HepG2 (cell line): ENCODE results near the gene IPO13. TPM values are rescaled to one million over a fixed set of nuclear protein-coding genes. Genes with fewer than 3 reads are reported as not detected.
A peak's percentile ranks its signal among the peaks of the same experiment; 100 is the strongest.

Source experiments
- BRD4 ChIP-seq: sonication (generic); formaldehyde crosslinking; IDR thresholded peaks from 2 replicates; pipeline ENCODE4 v1.4.0; 2020; ENCODE audit warnings: missing genetic modification reagents
- CHD2 ChIP-seq: IDR thresholded peaks from 2 replicates; pipeline ENCODE4 v1.6.1; 2011; ENCODE audit warnings: low read depth, low read length, improper control_type of control experiment
- ELF3 ChIP-seq: IDR thresholded peaks from 2 replicates; pipeline ENCODE4 v1.6.1; 2016; ENCODE audit warnings: missing genetic modification reagents, missing compliant biosample characterization
- ESRRA ChIP-seq: sonication (generic); formaldehyde crosslinking; IDR thresholded peaks from 2 replicates; pipeline ENCODE4 v1.5.1; 2020; ENCODE audit warnings: mild to moderate bottlenecking, low read depth, missing genetic modification reagents
- EZH2 ChIP-seq: conservative IDR thresholded peaks from 2 replicates; pipeline ENCODE4 v1.6.1; 2012; ENCODE audit warnings: mild to moderate bottlenecking, low read depth, low read length, moderate library complexity
- KDM1A ChIP-seq: IDR thresholded peaks from 2 replicates; pipeline ENCODE4 v1.6.1; 2016; ENCODE audit warnings: missing compliant biosample characterization
- MEIS1 ChIP-seq: sonication (generic); formaldehyde crosslinking; IDR thresholded peaks from 2 replicates; pipeline ENCODE4 v1.9.0; 2021; ENCODE audit warnings: mild to moderate bottlenecking, missing genetic modification reagents, moderate library complexity, borderline replicate concordance
- NFYB ChIP-seq: sonication (generic); formaldehyde crosslinking; IDR thresholded peaks from 2 replicates; pipeline ENCODE4 v1.4.0; 2020; ENCODE audit warnings: missing genetic modification reagents
- NFYC ChIP-seq: IDR thresholded peaks from 2 replicates; pipeline ENCODE4 v1.6.1; 2016; ENCODE audit warnings: missing genetic modification reagents, missing compliant biosample characterization
- TCF12 ChIP-seq, 2 experiments: fragments of 450-650 bp in 1 of 2; sonication (generic) in 1 of 2; formaldehyde crosslinking in 1 of 2; IDR thresholded peaks; 2 replicates each; pipeline versions ENCODE4 v1.6.1 to v1.8.0; 2017 to 2022; ENCODE audit warnings: antibody characterized with exemption in 1 of 2, mild to moderate bottlenecking in 1 of 2, missing genetic modification reagents in 1 of 2, moderate library complexity in 1 of 2
- ZNF720 ChIP-seq: sonication (generic); formaldehyde crosslinking; IDR thresholded peaks from 2 replicates; pipeline ENCODE4 v1.4.0; 2020; ENCODE audit warnings: missing genetic modification reagents
- ZNF773 ChIP-seq: sonication (generic); formaldehyde crosslinking; IDR thresholded peaks from 2 replicates; pipeline ENCODE4 v1.4.0; 2020; ENCODE audit warnings: missing genetic modification reagents, borderline replicate concordance
- polyA plus RNA-seq, 8 experiments: library from polyadenylated mRNA; depleted of rRNA in 3 of 8; stranded (reverse) in 7 of 8; unstranded in 1 of 8; fragments of >200 nt; fragmentation: Illumina TruSeq in 4 of 8; extraction: Trizol in 4 of 8; gene quantifications; 2 replicates each; pipeline versions ENCODE4 v1.2.1 to v1.2.3, GENCODE V29; 2011 to 2016; ENCODE audit warnings: low read depth in 4 of 8, missing spikeins in 1 of 8, mixed read lengths in 1 of 8; ENCODE audit not compliant: insufficient read depth in 1 of 8
- total RNA-seq, 5 experiments: library from RNA; depleted of rRNA; stranded (reverse); fragments of >200 nt; fragmentation: Illumina TruSeq; extraction: Trizol; gene quantifications; 2 replicates each; pipeline ENCODE4 v1.2.3, GENCODE V29; 2016; ENCODE audit warnings: low read depth in 1 of 5
- TF ChIP-seq, protein P1 (sequence below): sonication (generic); formaldehyde crosslinking; conservative IDR thresholded peaks from 2 replicates; pipeline ENCODE4 v1.4.0; 2020; ENCODE audit warnings: mild to moderate bottlenecking, missing genetic modification reagents, moderate library complexity
- TF ChIP-seq, protein P2 (sequence below): sonication (generic); formaldehyde crosslinking; IDR thresholded peaks from 2 replicates; pipeline ENCODE4 v1.4.0; 2020; ENCODE audit warnings: mild to moderate bottlenecking, missing genetic modification reagents
- TF ChIP-seq, protein P3 (sequence below): sonication (generic); formaldehyde crosslinking; IDR thresholded peaks from 2 replicates; pipeline ENCODE4 v1.4.0; 2020; ENCODE audit warnings: mild to moderate bottlenecking, missing genetic modification reagents, borderline replicate concordance
- TF ChIP-seq, protein P4 (sequence below): sonication (generic); formaldehyde crosslinking; IDR thresholded peaks from 2 replicates; pipeline ENCODE4 v1.4.0; 2020; ENCODE audit warnings: missing genetic modification reagents
- TF ChIP-seq, protein P5 (sequence below): sonication (generic); formaldehyde crosslinking; IDR thresholded peaks from 2 replicates; pipeline ENCODE4 v1.8.0; 2022; ENCODE audit warnings: mild to moderate bottlenecking, missing genetic modification reagents, borderline replicate concordance

The IPO13 gene
- total and polyA plus RNA-seq, 2 of the 13 experiments (the other 11 are each of a cell fraction or from before 2014, with no cell fraction given), result 12.9 to 15.6 TPM

DNA sequence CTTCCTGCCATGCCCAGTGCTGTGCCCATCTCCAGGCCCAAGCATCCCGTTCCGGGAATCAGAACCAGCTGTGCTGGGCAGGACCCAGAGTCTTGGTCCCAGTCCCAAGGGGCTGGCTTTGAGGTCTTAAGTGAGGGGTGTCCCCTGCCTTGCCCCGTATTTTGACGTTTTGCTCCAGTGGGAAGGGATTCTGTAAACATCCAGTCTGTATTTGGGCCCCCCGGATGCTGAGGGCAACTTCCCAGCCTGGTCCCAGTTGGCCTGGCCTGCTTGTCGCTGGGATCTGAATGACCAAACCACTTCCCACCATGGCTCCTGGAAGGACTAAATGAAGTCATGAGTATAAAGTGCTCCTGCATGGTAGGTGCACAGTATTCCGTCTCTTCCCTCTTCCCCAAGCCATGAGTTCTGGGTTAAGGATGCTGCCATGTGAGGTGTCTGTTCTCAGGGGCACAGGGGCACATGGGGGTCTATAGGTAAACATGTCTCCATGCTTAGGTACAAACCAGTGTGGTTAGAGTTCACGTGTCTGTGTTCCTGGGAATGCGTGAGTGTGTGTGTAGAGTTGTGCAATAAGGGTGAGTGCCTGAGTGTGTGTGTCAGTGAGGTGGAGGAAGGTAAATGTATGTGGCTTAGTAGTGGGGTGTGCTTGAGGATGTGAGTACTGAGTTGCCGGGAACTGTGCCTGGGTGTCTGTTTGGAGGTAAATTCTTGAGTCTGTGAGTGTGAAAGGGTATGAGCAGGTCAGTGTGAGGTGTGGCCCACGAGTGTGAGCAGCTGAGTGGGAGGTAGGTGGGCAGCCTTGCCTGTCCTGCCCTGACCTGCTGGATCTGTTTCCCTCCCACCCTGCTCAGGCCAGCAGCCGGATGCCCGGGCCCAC lies 33.7 kb downstream of the IPO13 start (continued):
- no peak for TF ChIP-seq BRD4 (CRISPR knock-in tag)
- no peak for TF ChIP-seq ESRRA
- TF ChIP-seq, protein P1, sequence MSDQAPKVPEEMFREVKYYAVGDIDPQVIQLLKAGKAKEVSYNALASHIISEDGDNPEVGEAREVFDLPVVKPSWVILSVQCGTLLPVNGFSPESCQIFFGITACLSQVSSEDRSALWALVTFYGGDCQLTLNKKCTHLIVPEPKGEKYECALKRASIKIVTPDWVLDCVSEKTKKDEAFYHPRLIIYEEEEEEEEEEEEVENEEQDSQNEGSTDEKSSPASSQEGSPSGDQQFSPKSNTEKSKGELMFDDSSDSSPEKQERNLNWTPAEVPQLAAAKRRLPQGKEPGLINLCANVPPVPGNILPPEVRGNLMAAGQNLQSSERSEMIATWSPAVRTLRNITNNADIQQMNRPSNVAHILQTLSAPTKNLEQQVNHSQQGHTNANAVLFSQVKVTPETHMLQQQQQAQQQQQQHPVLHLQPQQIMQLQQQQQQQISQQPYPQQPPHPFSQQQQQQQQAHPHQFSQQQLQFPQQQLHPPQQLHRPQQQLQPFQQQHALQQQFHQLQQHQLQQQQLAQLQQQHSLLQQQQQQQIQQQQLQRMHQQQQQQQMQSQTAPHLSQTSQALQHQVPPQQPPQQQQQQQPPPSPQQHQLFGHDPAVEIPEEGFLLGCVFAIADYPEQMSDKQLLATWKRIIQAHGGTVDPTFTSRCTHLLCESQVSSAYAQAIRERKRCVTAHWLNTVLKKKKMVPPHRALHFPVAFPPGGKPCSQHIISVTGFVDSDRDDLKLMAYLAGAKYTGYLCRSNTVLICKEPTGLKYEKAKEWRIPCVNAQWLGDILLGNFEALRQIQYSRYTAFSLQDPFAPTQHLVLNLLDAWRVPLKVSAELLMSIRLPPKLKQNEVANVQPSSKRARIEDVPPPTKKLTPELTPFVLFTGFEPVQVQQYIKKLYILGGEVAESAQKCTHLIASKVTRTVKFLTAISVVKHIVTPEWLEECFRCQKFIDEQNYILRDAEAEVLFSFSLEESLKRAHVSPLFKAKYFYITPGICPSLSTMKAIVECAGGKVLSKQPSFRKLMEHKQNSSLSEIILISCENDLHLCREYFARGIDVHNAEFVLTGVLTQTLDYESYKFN (CRISPR knock-in tag), result no peak; the same call in 1 of the 2 replicates
- TF ChIP-seq, protein P2, sequence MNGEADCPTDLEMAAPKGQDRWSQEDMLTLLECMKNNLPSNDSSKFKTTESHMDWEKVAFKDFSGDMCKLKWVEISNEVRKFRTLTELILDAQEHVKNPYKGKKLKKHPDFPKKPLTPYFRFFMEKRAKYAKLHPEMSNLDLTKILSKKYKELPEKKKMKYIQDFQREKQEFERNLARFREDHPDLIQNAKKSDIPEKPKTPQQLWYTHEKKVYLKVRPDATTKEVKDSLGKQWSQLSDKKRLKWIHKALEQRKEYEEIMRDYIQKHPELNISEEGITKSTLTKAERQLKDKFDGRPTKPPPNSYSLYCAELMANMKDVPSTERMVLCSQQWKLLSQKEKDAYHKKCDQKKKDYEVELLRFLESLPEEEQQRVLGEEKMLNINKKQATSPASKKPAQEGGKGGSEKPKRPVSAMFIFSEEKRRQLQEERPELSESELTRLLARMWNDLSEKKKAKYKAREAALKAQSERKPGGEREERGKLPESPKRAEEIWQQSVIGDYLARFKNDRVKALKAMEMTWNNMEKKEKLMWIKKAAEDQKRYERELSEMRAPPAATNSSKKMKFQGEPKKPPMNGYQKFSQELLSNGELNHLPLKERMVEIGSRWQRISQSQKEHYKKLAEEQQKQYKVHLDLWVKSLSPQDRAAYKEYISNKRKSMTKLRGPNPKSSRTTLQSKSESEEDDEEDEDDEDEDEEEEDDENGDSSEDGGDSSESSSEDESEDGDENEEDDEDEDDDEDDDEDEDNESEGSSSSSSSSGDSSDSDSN (CRISPR knock-in tag), result 0 out of 2 replicates have a peak, but pooled peaks have one; percentile 5
- no peak for TF ChIP-seq TCF12 (IDR thresholded peaks at IDR 0.05)
- TF ChIP-seq TCF12 (CRISPR knock-in tag; IDR thresholded peaks at IDR 0.05), result no peak
- TF ChIP-seq ELF3 (CRISPR knock-in tag), result no peak
- TF ChIP-seq EZH2, result no peak
- TF ChIP-seq, protein P3, sequence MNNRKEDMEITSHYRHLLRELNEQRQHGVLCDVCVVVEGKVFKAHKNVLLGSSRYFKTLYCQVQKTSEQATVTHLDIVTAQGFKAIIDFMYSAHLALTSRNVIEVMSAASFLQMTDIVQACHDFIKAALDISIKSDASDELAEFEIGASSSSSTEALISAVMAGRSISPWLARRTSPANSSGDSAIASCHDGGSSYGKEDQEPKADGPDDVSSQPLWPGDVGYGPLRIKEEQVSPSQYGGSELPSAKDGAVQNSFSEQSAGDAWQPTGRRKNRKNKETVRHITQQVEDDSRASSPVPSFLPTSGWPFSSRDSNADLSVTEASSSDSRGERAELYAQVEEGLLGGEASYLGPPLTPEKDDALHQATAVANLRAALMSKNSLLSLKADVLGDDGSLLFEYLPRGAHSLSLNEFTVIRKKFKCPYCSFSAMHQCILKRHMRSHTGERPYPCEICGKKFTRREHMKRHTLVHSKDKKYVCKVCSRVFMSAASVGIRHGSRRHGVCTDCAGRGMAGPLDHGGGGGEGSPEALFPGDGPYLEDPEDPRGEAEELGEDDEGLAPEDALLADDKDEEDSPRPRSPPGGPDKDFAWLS (CRISPR knock-in tag), result peak; percentile 27; the same call in 1 of the 2 replicates
- no peak for TF ChIP-seq ZNF720 (CRISPR knock-in tag)
- TF ChIP-seq KDM1A (CRISPR knock-in tag), result no peak
- TF ChIP-seq, protein P4, sequence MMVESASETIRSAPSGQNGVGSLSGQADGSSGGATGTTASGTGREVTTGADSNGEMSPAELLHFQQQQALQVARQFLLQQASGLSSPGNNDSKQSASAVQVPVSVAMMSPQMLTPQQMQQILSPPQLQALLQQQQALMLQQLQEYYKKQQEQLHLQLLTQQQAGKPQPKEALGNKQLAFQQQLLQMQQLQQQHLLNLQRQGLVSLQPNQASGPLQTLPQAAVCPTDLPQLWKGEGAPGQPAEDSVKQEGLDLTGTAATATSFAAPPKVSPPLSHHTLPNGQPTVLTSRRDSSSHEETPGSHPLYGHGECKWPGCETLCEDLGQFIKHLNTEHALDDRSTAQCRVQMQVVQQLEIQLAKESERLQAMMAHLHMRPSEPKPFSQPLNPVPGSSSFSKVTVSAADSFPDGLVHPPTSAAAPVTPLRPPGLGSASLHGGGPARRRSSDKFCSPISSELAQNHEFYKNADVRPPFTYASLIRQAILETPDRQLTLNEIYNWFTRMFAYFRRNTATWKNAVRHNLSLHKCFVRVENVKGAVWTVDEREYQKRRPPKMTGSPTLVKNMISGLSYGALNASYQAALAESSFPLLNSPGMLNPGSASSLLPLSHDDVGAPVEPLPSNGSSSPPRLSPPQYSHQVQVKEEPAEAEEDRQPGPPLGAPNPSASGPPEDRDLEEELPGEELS (CRISPR knock-in tag), result no peak
- TF ChIP-seq MEIS1 (CRISPR knock-in tag), result no peak
- TF ChIP-seq NFYC (CRISPR knock-in tag), result no peak
- TF ChIP-seq ZNF773 (CRISPR knock-in tag), result no peak
- no peak for TF ChIP-seq NFYB (CRISPR knock-in tag)
- TF ChIP-seq CHD2, result no peak
- TF ChIP-seq, protein P5, sequence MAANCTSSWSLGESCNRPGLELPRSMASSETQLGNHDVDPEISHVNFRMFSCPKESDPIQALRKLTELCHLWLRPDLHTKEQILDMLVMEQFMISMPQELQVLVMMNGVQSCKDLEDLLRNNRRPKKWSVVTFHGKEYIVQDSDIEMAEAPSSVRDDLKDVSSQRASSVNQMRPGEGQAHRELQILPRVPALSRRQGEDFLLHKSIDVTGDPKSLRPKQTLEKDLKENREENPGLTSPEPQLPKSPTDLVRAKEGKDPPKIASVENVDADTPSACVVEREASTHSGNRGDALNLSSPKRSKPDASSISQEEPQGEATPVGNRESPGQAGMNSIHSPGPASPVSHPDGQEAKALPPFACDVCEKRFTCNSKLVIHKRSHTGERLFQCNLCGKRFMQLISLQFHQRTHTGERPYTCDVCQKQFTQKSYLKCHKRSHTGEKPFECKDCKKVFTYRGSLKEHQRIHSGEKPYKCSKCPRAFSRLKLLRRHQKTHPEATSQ (CRISPR knock-in tag), result no peak
